ENCODE data around the gene CYP4F2.

DNA sequence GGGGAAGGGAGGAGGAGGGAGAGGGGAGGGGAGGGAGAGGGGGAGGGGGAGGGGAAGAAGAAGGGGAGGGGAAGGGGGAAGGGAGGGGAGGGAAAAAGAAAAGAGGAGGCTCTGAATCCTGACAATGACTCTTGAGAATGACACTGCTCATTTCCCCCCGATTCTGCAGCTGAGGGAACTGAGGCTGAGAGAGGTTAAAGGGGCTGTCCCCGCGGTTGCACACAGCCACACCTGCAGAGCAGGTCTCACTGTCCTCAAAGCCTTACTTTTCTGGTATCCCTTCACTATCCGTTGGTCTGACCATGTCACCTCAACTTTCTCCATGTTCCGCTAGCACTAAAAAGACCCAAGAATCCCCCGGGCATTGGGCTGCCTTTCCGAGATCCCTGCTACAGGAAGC lies 35.4 kb downstream of the CYP4F2 start:
- TF ChIP-seq TCF12 (IDR thresholded peaks at IDR 0.05; ENCODE audit: low read depth), result no peak
- TF ChIP-seq TAF1 (IDR thresholded peaks at IDR 0.05; ENCODE audit: low read depth), result no peak
- TF ChIP-seq EP300 (IDR thresholded peaks at IDR 0.05; ENCODE audit: borderline replicate concordance), result no peak
- no peak for TF ChIP-seq FOXM1 (IDR thresholded peaks at IDR 0.05; ENCODE audit: borderline replicate concordance, low read depth)
- TF ChIP-seq RAD21 (IDR thresholded peaks at IDR 0.05; ENCODE audit: low read depth), result no peak
- TF ChIP-seq, protein P1, sequence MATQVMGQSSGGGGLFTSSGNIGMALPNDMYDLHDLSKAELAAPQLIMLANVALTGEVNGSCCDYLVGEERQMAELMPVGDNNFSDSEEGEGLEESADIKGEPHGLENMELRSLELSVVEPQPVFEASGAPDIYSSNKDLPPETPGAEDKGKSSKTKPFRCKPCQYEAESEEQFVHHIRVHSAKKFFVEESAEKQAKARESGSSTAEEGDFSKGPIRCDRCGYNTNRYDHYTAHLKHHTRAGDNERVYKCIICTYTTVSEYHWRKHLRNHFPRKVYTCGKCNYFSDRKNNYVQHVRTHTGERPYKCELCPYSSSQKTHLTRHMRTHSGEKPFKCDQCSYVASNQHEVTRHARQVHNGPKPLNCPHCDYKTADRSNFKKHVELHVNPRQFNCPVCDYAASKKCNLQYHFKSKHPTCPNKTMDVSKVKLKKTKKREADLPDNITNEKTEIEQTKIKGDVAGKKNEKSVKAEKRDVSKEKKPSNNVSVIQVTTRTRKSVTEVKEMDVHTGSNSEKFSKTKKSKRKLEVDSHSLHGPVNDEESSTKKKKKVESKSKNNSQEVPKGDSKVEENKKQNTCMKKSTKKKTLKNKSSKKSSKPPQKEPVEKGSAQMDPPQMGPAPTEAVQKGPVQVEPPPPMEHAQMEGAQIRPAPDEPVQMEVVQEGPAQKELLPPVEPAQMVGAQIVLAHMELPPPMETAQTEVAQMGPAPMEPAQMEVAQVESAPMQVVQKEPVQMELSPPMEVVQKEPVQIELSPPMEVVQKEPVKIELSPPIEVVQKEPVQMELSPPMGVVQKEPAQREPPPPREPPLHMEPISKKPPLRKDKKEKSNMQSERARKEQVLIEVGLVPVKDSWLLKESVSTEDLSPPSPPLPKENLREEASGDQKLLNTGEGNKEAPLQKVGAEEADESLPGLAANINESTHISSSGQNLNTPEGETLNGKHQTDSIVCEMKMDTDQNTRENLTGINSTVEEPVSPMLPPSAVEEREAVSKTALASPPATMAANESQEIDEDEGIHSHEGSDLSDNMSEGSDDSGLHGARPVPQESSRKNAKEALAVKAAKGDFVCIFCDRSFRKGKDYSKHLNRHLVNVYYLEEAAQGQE (IDR thresholded peaks at IDR 0.05; ENCODE audit: low read depth), result no peak
- no peak for TF ChIP-seq YY1 (IDR thresholded peaks at IDR 0.05; ENCODE audit: low read depth)
- TF ChIP-seq, protein P2, sequence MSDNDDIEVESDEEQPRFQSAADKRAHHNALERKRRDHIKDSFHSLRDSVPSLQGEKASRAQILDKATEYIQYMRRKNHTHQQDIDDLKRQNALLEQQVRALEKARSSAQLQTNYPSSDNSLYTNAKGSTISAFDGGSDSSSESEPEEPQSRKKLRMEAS (IDR thresholded peaks at IDR 0.05), result no peak
- TF ChIP-seq EGR1 (IDR thresholded peaks at IDR 0.05), result no peak
- TF ChIP-seq, protein P3, sequence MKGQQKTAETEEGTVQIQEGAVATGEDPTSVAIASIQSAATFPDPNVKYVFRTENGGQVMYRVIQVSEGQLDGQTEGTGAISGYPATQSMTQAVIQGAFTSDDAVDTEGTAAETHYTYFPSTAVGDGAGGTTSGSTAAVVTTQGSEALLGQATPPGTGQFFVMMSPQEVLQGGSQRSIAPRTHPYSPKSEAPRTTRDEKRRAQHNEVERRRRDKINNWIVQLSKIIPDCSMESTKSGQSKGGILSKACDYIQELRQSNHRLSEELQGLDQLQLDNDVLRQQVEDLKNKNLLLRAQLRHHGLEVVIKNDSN (IDR thresholded peaks at IDR 0.05), result no peak
- no peak for TF ChIP-seq CEBPB (IDR thresholded peaks at IDR 0.05)
- no peak for TF ChIP-seq TEAD4 (IDR thresholded peaks at IDR 0.05)

Measured in Ishikawa (cell line).